GM18519 (cell line): Measurements from ENCODE around the gene MED15.
"Not testable (repeated sequence)": the region's sequence is repeated elsewhere in the genome, so short reads cannot be mapped to it uniquely, and the experiment has no call there.

Experiments used
- ATAC-seq: cut with Tn5 transposase; IDR thresholded peaks from one replicate; pipeline ENCODE4 v1.9.1; 2021; ENCODE audit warnings: mild to moderate bottlenecking, moderate library complexity; ENCODE audit not compliant: unreplicated experiment, low FRiP score

Gene MED15

DNA sequence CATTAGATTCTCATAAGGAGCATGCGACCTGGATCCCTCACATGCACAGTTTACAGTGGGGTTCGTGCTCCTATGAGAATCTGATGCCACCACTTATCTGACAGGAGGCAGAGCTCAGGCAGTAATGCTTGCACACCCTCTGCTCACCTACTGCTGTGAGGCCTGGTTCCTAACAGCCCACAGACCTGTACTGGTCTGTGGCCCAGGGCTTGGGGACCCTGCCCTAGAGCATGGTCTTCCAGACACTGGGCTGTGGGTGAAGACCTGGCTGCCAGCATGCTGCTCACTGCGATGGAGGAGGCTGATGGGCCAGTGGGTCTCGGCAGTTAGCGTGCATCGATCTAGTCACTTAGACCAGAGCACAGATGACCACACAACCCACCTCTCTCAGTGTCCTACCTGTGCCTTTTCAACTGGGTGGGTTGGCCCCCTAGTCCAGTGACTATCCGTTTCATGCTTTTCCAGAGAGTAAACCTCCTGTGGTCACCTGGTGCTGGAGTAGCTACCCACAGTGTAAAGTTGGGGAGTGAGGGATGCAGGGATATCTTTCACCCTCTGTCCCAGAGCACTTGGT lies 21.1 kb downstream of the MED15 start:
- no peak for ATAC-seq

DNA sequence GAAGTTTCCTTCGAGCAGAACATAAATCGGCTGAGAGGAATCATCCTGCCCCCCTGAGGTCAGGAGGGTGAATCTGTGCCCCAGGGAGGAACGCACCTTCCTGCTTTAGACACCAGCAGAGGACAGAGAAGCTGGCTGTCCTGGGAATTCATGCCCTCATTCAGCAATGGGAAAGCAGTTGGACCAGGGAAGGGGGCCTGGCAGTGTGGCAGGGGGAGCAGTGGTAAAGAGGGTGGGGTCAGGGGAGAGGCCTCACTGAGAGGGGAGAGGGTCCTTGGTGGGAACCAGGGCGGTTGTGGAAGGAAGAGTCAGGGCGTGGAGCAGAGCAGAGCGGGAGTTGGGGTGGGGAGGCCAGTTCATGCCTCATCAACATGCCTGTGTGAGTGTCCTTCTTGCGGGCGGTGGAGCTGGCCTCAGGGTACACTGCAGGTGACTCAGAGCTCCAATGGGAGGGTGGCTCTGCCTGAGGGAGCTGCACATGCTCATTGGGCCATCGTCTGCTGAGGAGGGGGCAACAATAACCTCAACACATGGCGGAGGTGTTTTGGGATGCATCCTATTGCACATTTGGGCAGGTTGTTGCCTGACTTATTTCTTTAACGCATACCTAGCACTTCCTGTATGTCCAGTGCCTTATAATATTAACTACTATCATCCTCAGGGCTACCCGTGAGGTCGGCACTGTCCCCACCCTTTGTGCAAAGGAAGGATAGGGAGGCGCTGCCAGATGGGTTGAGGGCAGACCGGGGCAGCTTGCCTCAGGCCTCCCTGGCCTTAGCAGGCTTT lies 23.2 kb downstream of the MED15 start:
- no peak for ATAC-seq

DNA sequence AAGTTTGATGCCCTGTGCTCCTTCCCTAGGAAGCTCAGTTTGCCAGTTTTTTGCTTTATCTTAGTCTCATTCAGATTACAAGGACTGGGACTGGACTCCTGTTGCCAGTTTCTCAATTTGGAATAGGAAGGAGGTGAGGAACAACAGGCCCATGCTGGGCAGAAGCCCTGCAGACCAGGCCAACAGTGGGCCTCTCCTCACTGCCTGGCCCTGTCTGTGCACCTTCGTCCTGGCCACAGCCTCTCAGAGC lies 23.7 kb downstream of the MED15 start:
- no peak for ATAC-seq

DNA sequence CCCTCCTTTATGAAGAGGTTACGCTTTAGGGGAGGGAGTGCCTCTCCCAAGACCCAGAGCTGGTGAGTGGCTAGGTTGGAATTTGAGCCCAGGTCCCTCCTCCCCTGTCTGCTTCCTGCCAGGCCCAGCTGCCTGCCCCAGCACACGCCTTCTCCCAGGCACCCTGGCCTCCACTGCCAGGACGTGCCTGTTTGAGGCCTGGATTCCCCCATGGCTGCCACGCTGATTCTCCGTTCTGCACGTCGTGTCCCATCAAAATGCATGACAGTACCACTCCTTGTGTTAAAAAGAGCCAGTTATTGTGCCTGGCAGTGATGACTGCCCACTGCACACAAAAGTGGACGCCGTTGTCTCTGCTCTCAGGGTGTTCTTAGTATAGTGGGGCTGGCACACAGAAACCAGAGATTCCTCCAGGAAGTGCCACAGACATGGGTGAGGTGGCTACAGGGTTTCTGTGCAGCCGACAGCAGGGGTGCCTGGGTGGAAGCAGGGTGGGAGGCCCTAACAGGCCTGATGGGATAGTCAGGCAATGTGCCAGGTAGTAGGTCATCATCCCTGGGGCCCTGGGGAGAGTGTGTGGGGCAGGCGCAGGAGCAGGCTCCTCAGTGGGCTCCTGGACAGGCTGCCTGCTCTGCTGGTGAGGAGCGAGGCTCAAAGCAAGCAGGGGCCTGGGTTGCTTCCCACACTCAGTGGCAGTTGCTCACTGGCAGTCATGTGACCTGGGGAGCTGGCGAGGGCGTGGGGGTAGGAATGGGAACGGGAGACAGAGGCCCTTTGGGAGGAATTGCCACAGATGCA lies 24.2 kb downstream of the MED15 start:
- ATAC-seq, result no peak

DNA sequence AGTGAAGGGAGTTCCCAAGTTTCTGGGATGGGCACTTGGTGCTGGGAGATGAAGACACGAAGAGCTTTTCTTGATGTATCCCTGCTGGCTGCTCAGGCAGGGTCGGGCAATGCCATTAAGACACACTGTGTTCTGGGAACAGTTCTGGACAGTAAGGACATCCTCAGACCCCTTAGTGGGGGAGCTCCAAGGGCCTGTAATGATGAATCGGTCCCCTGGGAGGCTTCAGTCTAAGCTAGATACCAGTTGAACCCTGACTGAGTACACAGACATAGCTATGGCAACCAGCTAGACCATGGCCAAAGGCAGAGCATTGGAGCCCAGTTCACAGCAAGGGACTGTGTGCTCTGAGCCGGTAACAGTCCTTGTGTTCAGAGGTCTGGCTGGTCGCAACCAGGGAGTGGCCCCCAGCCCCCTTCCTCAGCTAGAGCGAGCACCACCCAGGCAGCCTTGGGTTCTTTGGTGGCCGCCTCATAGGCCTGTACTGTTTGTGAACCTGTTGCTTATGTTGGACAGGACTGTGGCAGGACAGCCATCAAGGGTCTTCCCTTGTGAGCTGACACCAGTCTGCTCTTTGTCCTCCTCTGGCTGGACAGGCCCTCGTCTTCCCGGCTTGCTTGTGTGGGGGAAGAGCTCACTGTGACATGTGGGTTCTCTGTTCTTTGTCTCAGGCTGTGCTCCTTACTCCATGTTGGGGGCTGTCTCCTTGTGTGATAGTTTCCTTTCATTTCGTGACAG lies 25.0 kb downstream of the MED15 start:
- ATAC-seq, result no peak

DNA sequence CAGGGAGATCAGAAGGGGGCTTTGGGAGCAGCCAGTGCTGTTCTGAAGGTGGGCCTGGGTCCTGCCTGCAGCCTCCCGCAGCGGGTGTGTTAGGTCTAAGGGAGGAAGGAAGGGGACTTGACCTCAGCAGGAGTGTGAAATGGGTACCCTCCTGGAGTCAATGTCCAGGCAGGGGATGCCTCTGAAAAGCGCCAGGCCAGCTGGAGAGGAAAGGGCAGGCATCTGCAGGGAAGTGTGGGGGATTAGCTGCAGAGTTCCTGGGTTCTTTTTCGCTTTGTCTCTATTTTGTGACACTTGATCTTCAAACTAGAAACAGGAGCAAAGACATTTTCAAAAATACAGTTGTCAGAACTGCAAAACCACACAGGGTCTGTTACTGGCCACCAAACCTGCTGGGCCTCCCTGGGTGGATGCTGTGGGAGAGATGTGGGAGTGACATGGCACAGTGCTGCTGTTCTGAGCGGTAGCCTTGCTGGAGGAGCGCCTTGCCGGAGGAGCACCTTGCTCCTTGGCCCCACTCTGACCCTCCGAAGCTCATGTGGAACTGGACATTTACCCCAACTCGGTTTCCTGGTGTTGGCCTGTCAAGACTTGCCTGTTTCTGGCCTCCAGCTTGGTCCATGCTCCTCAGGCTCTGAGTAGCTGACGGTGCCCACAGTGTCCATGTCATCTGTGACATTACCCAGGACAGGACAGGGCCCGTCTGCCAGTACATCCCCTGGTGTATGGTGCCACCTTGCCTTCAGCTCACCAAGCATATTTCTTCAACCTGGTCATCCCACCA lies 25.9 kb downstream of the MED15 start:
- no peak for ATAC-seq

DNA sequence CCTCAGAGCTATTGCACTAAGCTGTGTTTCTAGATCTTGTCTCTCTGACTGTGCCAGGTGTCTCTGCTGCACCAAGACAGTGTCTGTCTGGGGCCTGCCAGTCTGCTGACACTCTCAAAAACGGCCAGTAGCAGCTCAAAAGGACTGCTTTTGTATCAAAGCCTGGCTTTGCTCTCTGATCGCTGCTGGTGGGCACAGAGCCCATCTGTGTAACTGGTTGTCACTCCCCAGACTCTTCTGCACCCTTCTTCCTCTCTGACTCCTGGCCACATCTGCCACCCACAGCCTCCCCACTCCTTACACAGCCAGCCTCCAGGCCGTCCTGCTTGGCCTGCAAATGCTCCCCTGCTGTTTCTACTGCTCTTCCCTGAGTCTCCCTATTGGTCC lies 26.5 kb downstream of the MED15 start:
- ATAC-seq, result no peak

DNA sequence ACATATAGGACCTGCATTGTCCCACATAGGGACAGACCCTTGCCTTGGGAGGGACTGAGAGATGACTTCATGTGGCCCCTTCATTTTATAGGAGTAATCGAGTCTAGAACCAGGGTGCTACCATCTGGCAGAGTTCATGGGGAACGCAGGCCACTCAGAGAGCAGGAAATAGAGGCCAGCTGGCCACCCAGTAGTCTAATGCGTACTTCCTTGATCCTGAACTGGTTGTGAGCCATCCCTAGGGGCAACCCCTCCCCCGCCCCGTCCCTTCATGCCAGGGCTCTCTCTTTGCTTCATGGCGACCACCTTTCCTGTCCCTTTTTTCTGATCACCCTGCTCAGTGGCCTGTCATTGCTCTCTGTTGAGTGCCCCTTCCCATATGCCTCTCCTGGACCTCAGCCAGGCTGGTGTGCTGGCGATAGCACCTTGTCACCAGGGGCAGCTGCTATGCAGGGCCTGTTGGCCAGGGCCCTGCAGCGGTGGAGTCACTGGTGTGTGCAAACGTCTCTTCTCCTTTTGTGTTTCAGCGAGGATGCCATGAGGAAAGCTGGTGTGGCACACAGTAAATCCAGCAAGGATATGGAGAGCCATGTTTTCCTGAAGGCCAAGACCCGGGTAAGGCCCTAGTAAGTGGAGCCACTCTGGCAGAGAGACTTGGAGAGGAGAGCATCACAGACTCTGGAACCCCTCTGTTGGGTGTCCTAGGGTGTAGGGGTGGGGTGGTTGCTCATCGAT lies 29.3 kb downstream of the MED15 start:
- no peak for ATAC-seq

DNA sequence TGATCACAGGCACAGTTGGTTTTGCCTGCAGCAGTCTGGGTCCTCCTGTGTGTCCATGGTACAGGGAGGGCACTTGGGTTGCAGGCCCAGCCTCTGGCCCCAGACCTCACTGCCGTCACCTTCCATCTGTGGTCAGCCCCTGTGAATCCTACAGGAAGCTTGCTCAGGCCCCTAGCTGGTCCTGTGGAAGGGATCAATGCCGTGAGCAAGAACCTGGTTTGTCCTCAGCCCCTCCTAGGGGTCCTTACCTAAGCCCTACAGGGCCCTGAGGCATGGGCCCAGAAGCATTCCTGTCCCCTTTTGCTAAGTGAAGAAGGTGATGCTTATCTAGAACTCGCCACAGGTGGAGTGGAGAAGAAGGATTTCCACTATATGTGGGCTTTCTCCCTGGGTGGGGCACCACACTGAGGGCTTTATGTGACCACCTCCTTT lies 29.9 kb downstream of the MED15 start:
- ATAC-seq, result no peak

DNA sequence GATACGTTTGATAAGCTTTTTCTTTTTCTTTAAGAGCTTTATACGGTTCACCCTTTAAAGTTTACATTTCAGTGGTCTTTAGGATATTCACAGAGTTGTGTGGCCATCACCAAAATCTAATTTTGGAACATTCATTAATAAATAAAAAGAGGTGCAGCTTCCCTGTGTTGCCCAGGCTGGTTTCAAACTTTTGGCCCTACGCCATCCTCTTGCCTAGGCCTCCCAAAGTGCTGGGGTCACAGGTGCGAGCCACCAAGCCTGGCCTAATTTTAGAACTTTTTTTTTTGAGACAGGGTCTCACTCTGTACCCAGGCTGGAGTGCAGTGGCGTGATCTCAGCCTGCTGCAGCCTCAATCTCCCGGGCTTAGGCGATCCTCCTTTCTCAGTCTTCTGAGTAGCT lies 30.6 kb downstream of the MED15 start:
- ATAC-seq, result no peak

DNA sequence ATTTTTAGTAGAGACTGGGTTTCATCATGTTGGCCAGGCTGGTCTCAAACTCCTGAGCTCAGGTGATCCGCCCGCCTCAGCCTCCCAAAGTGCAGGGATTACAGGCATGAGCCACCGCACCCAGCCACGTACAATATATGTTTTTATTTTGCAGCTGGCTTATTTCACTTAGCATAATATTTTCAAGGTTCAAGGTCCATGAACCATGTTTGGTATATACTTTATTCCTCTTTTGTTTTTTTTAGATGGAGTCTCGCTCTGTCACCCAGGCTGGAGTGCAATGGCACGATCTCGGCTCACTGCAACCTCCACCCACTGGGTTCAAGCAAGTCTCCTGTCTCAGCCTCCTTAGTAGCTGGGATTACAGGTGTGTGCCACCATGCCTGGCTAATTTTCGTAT lies 31.5 kb downstream of the MED15 start:
- ATAC-seq, result not testable (repeated sequence)

DNA sequence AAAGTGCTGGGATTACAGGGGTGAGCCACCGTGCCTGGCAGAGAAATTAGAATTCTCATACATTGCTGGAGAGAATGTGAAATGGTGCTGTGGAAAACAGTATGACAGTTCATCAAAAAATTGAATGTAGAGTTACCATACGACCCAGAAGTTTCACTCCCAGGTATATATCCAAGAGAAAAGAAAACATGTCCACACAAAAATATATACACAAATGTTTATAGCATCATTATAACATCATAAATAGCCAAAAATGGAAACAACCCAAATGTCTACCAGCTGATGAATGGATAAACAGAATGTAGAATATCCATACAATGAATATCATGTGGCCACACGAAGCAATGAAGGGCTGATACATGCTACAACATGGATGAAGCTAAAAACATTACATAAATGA lies 34.6 kb downstream of the MED15 start:
- ATAC-seq, result no peak

DNA sequence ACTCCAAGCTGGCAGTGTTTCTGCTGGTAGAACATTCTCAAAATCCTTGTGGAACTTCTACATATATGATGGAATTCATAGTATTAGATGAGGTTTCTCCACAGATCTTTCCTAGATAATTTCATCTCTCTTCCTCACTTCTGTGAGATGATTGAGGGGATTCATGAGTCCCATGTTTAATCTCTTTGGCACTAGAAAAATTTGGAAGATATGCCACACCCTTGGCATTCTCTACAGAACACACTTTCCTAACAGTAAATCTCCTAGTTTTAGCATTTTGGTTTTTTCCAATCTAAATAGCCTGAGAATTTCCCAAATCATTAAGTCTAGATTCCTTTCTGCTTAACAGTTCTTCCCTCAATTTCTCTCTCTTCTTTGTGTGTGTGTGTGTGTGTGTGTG lies 35.3 kb downstream of the MED15 start:
- ATAC-seq, result no peak

DNA sequence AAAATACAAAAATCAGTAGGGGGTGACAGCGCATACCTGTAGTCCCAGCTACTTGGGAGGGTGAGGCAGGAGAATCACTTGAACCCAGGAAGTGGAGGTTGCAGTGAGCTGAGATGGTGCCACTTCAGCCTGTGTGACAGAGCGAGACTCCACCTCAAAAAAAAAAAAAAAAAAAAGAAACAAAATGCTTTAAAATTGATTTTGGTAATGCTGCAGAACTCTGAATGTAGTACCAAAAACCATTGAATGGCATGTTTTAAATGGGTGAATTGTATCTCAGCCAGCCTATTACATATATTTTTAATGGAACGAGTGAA lies 37.9 kb downstream of the MED15 start:
- not testable (repeated sequence) for ATAC-seq

DNA sequence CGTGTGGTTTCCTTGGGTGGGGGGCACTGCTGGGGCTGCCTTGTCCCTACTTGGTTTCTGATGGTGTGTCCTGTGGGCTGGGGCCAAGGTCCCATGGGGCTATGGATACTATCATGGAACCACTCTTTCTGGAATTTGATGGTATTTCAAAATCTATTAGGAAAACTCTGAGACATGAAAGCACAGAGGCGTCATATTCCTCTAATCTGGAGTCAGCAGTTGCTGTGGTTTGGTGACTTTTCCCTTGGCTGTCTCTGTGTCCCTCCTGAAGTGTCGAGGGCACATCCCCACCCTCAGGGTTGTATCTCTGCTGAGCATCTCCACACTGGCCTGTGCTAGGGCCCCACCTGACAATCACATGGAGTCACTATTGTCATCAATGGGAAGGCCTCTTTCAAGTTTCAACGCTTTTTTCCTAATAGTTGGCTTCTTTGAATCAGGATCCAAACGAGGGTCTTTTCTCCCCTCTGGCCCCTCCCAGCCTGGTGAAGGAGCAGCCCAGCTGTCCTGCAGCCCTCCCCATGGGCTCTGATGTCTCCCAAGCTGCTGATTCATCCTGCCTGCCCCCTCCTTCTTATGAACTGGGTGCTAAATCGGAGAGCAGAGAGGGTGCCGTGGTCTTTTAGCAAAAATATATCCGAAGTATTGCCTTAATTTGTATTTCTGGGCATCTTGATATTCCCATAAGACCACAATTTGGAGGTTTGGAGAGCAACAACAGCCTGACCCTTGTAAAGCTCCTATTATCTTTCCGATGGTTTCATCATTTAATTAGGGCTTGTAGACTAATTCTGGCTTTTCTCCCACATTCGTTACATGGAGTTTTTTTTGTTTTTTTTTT lies 38.5 kb downstream of the MED15 start:
- no peak for ATAC-seq

DNA sequence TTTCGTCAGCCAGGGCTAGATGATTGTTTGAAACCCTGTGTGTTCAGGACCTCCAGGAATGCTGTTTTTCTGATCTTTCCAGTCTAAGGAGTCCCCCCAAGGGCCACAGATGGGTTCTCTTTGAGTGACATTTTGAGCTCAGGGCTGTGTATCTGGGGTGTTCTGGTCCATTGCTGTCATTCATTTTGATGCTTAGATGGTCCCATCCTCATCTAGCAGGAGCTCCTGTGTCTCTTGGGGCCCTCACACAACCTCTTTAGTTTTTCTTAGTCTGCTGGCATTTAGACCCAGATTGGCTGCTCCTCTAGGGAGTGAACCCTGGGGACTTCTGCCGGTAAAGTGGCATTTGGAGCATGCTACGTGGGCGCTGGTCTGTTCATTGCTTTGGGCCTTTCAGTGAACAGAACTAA lies 39.1 kb downstream of the MED15 start:
- ATAC-seq, result no peak

DNA sequence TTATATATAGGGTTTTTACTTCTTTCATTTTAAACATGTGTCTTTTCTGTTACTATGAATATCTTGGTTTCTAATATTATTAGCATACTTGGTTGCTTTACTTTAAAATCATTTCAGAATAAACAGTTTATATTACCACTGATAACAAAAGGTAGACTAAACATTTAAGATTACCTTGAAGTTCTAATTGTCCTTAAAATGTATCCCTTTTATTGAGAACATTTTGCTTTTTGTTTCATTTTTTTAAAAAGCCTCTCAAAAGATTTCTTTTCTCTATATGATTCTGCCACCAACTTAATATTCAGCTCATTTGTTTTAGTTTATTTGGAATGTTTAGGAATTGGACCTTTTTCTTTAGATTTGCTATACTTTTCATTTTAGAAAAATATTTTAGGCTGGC lies 39.6 kb downstream of the MED15 start:
- ATAC-seq, result no peak

DNA sequence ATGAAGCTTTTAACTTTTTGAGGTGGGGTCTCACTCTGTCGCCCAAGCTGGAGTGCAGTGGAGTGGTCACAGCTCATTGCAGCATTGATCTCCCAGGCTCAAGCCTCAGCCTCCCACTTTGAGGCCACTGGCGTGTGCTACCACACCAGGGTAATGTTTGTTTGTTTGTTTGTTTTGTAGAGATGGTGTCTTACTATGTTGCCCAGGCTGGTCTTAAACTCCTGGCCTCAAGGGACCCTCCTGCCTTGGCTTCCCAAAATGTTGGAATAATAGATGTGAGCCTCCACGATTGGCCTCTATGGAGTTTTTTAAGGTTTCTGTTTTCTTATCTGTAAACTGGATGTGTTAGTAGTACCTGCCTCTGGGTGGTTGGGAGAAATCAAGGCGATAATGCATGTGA lies 41.4 kb downstream of the MED15 start:
- ATAC-seq, result no peak

DNA sequence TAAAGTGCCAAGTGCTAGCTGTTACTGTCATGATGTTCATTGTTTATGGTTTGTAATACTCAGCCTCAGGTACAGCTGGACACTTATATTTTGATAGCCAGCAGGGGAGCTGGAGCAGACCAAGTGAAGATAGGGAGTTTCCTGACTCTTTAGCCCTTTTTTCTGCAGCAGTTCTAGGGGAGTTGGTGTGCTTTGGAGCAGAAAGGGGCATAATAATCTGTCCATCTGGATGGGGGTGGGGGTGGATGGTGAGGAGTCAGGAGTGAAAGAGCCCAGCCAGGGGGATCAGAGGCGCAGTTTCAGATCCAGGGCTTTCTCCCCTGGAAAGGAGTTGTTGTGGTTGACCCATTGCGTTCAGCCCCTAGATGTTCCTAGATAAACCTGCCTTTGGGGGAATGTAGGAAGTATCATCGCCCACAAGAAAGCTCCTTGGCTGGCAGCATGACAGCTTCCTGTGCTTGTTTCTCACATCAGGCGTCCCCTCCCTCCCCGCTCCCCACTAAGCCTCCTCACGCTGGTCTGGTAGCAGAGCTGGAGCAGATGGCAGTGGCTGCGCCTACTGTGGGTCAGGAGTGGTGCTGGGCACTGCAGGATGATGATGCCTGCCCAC lies 41.9 kb downstream of the MED15 start:
- ATAC-seq, result no peak
